ENCODE results near the gene DOCK7.

The DOCK7 gene

DNA sequence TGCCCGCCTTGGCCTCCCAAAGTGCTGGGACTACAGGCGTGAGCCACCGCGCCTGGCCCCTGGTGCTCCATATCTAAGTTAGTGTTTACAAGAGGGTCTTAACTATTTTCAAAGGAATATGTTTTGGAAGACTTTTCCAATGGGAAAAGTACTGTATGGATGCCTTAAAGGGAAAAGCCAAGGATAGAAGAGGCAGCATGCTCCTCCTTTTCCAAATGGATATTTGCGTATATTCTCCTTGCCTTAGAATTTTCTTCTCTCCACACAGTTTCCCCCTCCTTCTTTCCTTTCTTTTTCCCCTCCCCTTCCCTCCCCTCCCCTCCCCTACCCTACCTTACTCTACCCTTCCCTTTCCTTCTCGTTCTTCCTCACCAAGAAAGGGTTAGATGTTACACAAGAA, 29.3 kb upstream of the DOCK7 start:
- TF ChIP-seq, protein P1, sequence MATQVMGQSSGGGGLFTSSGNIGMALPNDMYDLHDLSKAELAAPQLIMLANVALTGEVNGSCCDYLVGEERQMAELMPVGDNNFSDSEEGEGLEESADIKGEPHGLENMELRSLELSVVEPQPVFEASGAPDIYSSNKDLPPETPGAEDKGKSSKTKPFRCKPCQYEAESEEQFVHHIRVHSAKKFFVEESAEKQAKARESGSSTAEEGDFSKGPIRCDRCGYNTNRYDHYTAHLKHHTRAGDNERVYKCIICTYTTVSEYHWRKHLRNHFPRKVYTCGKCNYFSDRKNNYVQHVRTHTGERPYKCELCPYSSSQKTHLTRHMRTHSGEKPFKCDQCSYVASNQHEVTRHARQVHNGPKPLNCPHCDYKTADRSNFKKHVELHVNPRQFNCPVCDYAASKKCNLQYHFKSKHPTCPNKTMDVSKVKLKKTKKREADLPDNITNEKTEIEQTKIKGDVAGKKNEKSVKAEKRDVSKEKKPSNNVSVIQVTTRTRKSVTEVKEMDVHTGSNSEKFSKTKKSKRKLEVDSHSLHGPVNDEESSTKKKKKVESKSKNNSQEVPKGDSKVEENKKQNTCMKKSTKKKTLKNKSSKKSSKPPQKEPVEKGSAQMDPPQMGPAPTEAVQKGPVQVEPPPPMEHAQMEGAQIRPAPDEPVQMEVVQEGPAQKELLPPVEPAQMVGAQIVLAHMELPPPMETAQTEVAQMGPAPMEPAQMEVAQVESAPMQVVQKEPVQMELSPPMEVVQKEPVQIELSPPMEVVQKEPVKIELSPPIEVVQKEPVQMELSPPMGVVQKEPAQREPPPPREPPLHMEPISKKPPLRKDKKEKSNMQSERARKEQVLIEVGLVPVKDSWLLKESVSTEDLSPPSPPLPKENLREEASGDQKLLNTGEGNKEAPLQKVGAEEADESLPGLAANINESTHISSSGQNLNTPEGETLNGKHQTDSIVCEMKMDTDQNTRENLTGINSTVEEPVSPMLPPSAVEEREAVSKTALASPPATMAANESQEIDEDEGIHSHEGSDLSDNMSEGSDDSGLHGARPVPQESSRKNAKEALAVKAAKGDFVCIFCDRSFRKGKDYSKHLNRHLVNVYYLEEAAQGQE (IDR thresholded peaks at IDR 0.05; ENCODE audit: insufficient read depth in 1 of 2, low read depth in 2 of 2, low read length in 2 of 2) = no peak
- no peak for TF ChIP-seq FOXP2 (optimal IDR thresholded peaks at IDR 0.05; ENCODE audit: borderline replicate concordance, extremely low read depth, extremely low read length, insufficient read depth)
- TF ChIP-seq POLR2AphosphoS5 (IDR thresholded peaks at IDR 0.05; ENCODE audit: low read depth, low read length) = no peak
- TF ChIP-seq SIN3A (IDR thresholded peaks at IDR 0.05; ENCODE audit: borderline replicate concordance, insufficient read depth, low read length) = no peak
- no peak for TF ChIP-seq TAF1 (IDR thresholded peaks at IDR 0.05; ENCODE audit: borderline replicate concordance, insufficient read depth, low read length)

DNA sequence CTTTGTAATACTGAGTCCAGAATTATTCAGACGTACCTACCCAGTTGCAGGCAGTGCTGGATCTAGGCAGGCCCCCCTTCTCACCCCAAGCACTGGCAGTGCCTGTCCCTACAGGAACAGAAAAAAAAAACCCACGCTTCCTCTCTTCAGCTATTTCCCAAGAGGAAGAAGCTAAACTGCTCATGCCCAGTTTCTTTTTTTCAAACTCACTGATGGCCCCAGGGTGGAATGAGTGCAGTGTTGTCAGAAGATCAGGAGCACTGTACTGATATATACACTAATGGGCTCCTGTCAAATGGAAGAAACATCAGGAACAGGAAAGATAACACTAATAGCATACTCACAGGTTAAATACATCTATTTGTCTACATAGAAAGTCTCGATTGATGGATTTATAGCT, 28.2 kb upstream of the DOCK7 start:
- TF ChIP-seq, protein P1 (IDR thresholded peaks at IDR 0.05; ENCODE audit: insufficient read depth in 1 of 2, low read depth in 2 of 2, low read length in 2 of 2) = no peak
- no peak for TF ChIP-seq POLR2AphosphoS5 (IDR thresholded peaks at IDR 0.05; ENCODE audit: low read depth, low read length)
- no peak for TF ChIP-seq SIN3A (IDR thresholded peaks at IDR 0.05; ENCODE audit: borderline replicate concordance, insufficient read depth, low read length)
- TF ChIP-seq FOXP2 (optimal IDR thresholded peaks at IDR 0.05; ENCODE audit: borderline replicate concordance, extremely low read depth, extremely low read length, insufficient read depth) = no peak
- TF ChIP-seq TAF1 (IDR thresholded peaks at IDR 0.05; ENCODE audit: borderline replicate concordance, insufficient read depth, low read length) = no peak

DNA sequence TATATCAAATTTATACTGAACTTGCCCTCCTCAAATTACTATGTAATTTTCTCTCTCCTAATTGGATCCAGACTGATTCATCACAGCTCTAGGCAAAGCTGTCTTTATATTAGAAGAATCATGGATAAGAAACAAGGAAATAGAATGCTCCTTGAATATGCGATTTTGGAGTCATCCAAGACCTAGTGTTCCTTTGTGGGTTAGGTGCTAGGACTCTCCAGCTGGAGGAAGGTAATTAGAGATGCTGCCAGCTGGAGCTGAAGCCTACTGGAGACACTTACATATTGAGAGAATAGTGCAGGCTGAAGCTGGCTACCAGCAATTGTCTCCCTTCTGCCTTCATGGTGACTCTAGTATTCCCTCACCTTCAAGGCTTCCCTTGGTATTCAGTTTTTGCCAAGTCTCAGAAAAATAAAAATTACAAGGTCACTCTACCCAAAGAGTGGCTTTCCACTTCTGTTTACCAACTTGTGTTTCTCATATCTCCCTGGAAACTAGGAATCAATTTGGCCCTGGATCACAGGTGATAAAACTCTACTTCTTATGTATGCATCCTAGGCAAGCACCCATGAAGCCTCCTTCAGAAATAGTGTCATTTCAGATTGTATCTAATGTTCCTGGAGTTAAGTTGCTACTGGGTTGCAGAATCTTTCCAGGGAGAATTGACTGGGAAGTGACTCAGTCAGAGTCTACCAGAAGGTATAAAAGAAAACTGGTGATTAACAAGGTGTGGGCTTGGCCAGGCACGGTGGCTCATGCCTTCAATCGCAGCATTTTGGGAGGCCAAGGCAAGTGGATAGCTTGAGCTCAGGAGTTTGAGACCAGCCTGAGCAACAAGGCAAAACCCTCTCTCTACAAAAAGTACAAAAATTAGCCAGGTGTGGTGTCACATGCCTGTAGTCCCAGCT, 24.4 kb upstream of the DOCK7 start:
- TF ChIP-seq POLR2AphosphoS5 (IDR thresholded peaks at IDR 0.05; ENCODE audit: low read depth, low read length) = no peak
- no peak for TF ChIP-seq FOXP2 (optimal IDR thresholded peaks at IDR 0.05; ENCODE audit: borderline replicate concordance, extremely low read depth, extremely low read length, insufficient read depth)
- TF ChIP-seq, protein P1 (IDR thresholded peaks at IDR 0.05; ENCODE audit: insufficient read depth in 1 of 2, low read depth in 2 of 2, low read length in 2 of 2) = no peak
- no peak for TF ChIP-seq TAF1 (IDR thresholded peaks at IDR 0.05; ENCODE audit: borderline replicate concordance, insufficient read depth, low read length)
- TF ChIP-seq SIN3A (IDR thresholded peaks at IDR 0.05; ENCODE audit: borderline replicate concordance, insufficient read depth, low read length) = no peak

DNA sequence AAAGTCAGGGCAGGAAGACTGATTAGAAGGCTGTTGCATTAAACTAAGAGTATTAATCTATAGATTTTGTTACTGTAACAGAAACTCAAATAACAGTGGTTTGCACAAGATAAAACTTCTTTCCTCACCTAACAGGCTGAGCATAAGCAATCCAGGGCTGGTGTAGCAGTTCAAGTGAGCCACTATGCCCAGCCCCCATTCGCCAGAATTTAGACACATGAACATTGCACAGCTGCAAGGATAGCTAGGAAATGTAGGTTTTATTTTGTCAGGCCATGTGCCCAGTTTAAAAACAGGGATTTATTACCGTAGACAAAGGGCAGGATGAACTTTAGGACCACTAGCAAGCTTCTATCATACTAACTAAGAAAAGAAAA, 19.5 kb upstream of the DOCK7 start:
- TF ChIP-seq SIN3A (IDR thresholded peaks at IDR 0.05; ENCODE audit: borderline replicate concordance, insufficient read depth, low read length) (no peak), FOXP2 (optimal IDR thresholded peaks at IDR 0.05; ENCODE audit: borderline replicate concordance, extremely low read depth, extremely low read length, insufficient read depth) (no peak), POLR2AphosphoS5 (IDR thresholded peaks at IDR 0.05; ENCODE audit: low read depth, low read length) (no peak)
- TF ChIP-seq, protein P1 (IDR thresholded peaks at IDR 0.05; ENCODE audit: insufficient read depth in 1 of 2, low read depth in 2 of 2, low read length in 2 of 2) = no peak

Data from PFSK-1 (cell line).